HEK293 (cell line): ENCODE measurements around the gene INKA2.

ENCODE experiments used
- CTCF ChIA-PET: fragments of 350-600 bp; formaldehyde crosslinking; extraction: SDS; loops from one replicate; lab custom pipeline; 2021; ENCODE audit warnings: antibody characterized with exemption; lab: Yijun Ruan, JAX
- POLR2A ChIA-PET: fragments of 300-600 bp; formaldehyde crosslinking; extraction: SDS; loops from one replicate; lab custom pipeline; 2020; ENCODE audit warnings: antibody characterized with exemption, inconsistent platforms; lab: Yijun Ruan, JAX
- H3K27ac ChIP-seq: fragments of 200-500 bp; sonication (Bioruptor generic); 2 replicates; pipeline ENCODE4 v1.5.1; 2014; ENCODE audit warnings: low read depth, low read length, control low read depth, inconsistent platforms; ENCODE audit errors: extremely low read depth
- H3K36me3 ChIP-seq, 2 experiments: fragments of 200-500 bp in 1 of 2; sonication (Bioruptor generic) in 1 of 2; 1 replicate in 1 of 2; 2 replicates in 1 of 2; pipeline ENCODE4 v1.5.1; 2014 to 2017; ENCODE audit warnings: inconsistent platforms in 2 of 2, low read length in 2 of 2; ENCODE audit not compliant: control insufficient read depth in 2 of 2, insufficient read depth in 1 of 2
- H3K4me1 ChIP-seq: fragments of 200-500 bp; sonication (Bioruptor generic); 2 replicates; pipeline ENCODE4 v1.5.1; 2014; ENCODE audit warnings: mild to moderate bottlenecking, low read length, inconsistent platforms; ENCODE audit not compliant: control insufficient read depth, insufficient read depth
- H3K4me3 ChIP-seq: 2 replicates; pipeline ENCODE4 v1.5.1; 2011; ENCODE audit warnings: low read depth, mild to moderate bottlenecking, control low read depth, low read length, moderate library complexity
- H3K9me3 ChIP-seq: fragments of 200-500 bp; sonication (Bioruptor generic); 2 replicates; pipeline ENCODE4 v1.5.1; 2014; ENCODE audit warnings: low read depth, low read length, inconsistent platforms; ENCODE audit not compliant: control insufficient read depth, insufficient read depth
- EGR2 ChIP-seq: fragments of 450-650 bp; formaldehyde crosslinking; IDR thresholded peaks from 2 replicates; pipeline ENCODE4 v1.5.1; 2016; ENCODE audit warnings: low read depth, missing biosample characterization, missing genetic modification characterization
- GLIS1 ChIP-seq: fragments of 450-650 bp; formaldehyde crosslinking; IDR thresholded peaks from 2 replicates; pipeline ENCODE4 v1.5.1; 2016; ENCODE audit warnings: missing biosample characterization, missing genetic modification characterization
- GLIS2 ChIP-seq: fragments of 450-650 bp; formaldehyde crosslinking; IDR thresholded peaks from 2 replicates; pipeline ENCODE4 v1.5.1; 2016; ENCODE audit warnings: missing biosample characterization, missing genetic modification characterization
- HOXA7 ChIP-seq: sonication (generic); formaldehyde crosslinking; IDR thresholded peaks from 2 replicates; pipeline ENCODE4 v1.8.1; 2022; ENCODE audit warnings: missing genetic modification reagents, borderline replicate concordance
- KLF16 ChIP-seq: fragments of 450-650 bp; formaldehyde crosslinking; IDR thresholded peaks from 2 replicates; pipeline ENCODE4 v1.5.1; 2017; ENCODE audit warnings: missing biosample characterization, missing genetic modification characterization
- MZF1 ChIP-seq: fragments of 450-650 bp; formaldehyde crosslinking; IDR thresholded peaks from 2 replicates; pipeline ENCODE4 v1.5.1; 2017; ENCODE audit warnings: missing biosample characterization, missing genetic modification characterization, borderline replicate concordance
- SCRT1 ChIP-seq: fragments of 450-650 bp; formaldehyde crosslinking; IDR thresholded peaks from 2 replicates; pipeline ENCODE4 v1.5.1; 2016; ENCODE audit warnings: missing biosample characterization, missing genetic modification characterization, borderline replicate concordance
- SCRT2 ChIP-seq: fragments of 450-650 bp; formaldehyde crosslinking; IDR thresholded peaks from 2 replicates; pipeline ENCODE4 v1.5.1; 2016; ENCODE audit warnings: missing biosample characterization, missing genetic modification characterization
- SP7 ChIP-seq: fragments of 450-650 bp; formaldehyde crosslinking; IDR thresholded peaks from 2 replicates; pipeline ENCODE4 v1.5.1; 2016; ENCODE audit warnings: missing biosample characterization, missing genetic modification characterization
- TRIM28 ChIP-seq: IDR thresholded peaks from 2 replicates; pipeline ENCODE4 v1.6.1; 2011; ENCODE audit warnings: low read length, control low read depth, borderline replicate concordance
- WT1 ChIP-seq: fragments of 450-650 bp; formaldehyde crosslinking; IDR thresholded peaks from 2 replicates; pipeline ENCODE4 v1.5.1; 2016; ENCODE audit warnings: missing biosample characterization, missing genetic modification characterization
- ZBTB17 ChIP-seq: fragments of 450-650 bp; formaldehyde crosslinking; IDR thresholded peaks from 2 replicates; pipeline ENCODE4 v1.5.1; 2016; ENCODE audit warnings: missing biosample characterization, missing genetic modification characterization
- ZBTB20 ChIP-seq: fragments of 450-650 bp; formaldehyde crosslinking; IDR thresholded peaks from 2 replicates; pipeline ENCODE4 v1.5.1; 2016; ENCODE audit warnings: missing biosample characterization, missing genetic modification characterization
- ZBTB21 ChIP-seq: fragments of 450-650 bp; formaldehyde crosslinking; IDR thresholded peaks from 2 replicates; pipeline ENCODE4 v1.5.1; 2017; ENCODE audit warnings: missing biosample characterization, missing genetic modification characterization
- ZBTB48 ChIP-seq: fragments of 450-650 bp; formaldehyde crosslinking; IDR thresholded peaks from 2 replicates; pipeline ENCODE4 v1.5.1; 2016; ENCODE audit warnings: missing biosample characterization, missing genetic modification characterization
- ZBTB8A ChIP-seq: fragments of 450-650 bp; formaldehyde crosslinking; IDR thresholded peaks from 2 replicates; pipeline ENCODE4 v1.5.1; 2016; ENCODE audit warnings: missing biosample characterization, missing genetic modification characterization
- ZIC2 ChIP-seq: fragments of 450-650 bp; formaldehyde crosslinking; IDR thresholded peaks from 2 replicates; pipeline ENCODE4 v1.5.1; 2016; ENCODE audit warnings: missing biosample characterization, missing genetic modification characterization
- ZNF2 ChIP-seq: fragments of 450-650 bp; formaldehyde crosslinking; IDR thresholded peaks from 2 replicates; pipeline ENCODE4 v1.5.1; 2016; ENCODE audit warnings: missing biosample characterization, missing genetic modification characterization
- ZNF404 ChIP-seq: fragments of 450-650 bp; formaldehyde crosslinking; IDR thresholded peaks from 2 replicates; pipeline ENCODE4 v1.5.1; 2017; ENCODE audit warnings: missing biosample characterization, missing genetic modification characterization
- ZNF501 ChIP-seq: fragments of 450-650 bp; formaldehyde crosslinking; IDR thresholded peaks from 2 replicates; pipeline ENCODE4 v1.5.1; 2016; ENCODE audit warnings: missing biosample characterization, missing genetic modification characterization
- ZNF600 ChIP-seq: fragments of 450-650 bp; formaldehyde crosslinking; IDR thresholded peaks from 2 replicates; pipeline ENCODE4 v1.5.1; 2016; ENCODE audit warnings: missing biosample characterization, missing genetic modification characterization
- ZNF629 ChIP-seq: fragments of 450-650 bp; formaldehyde crosslinking; IDR thresholded peaks from 2 replicates; pipeline ENCODE4 v1.5.1; 2017; ENCODE audit warnings: missing biosample characterization, missing genetic modification characterization
- ZNF660 ChIP-seq: fragments of 450-650 bp; IDR thresholded peaks from 2 replicates; pipeline ENCODE4 v1.5.1; 2018; ENCODE audit warnings: missing biosample characterization, mild to moderate bottlenecking, missing genetic modification characterization
- TF ChIP-seq, protein P1 (sequence below): fragments of 450-650 bp; formaldehyde crosslinking; IDR thresholded peaks from 2 replicates; pipeline ENCODE4 v1.5.1; 2016; ENCODE audit warnings: missing biosample characterization, missing genetic modification characterization
- TF ChIP-seq, protein P2 (sequence below): fragments of 450-650 bp; formaldehyde crosslinking; IDR thresholded peaks from 2 replicates; pipeline ENCODE4 v1.5.1; 2016; ENCODE audit warnings: missing biosample characterization, missing genetic modification characterization
- TF ChIP-seq, protein P3 (sequence below): fragments of 450-650 bp; formaldehyde crosslinking; IDR thresholded peaks from 2 replicates; pipeline ENCODE4 v1.5.1; 2016; ENCODE audit warnings: missing biosample characterization, missing genetic modification characterization
- TF ChIP-seq, protein P4 (sequence below): fragments of 450-650 bp; formaldehyde crosslinking; IDR thresholded peaks from 2 replicates; pipeline ENCODE4 v1.5.1; 2016; ENCODE audit warnings: missing biosample characterization, missing genetic modification characterization

Gene INKA2

DNA sequence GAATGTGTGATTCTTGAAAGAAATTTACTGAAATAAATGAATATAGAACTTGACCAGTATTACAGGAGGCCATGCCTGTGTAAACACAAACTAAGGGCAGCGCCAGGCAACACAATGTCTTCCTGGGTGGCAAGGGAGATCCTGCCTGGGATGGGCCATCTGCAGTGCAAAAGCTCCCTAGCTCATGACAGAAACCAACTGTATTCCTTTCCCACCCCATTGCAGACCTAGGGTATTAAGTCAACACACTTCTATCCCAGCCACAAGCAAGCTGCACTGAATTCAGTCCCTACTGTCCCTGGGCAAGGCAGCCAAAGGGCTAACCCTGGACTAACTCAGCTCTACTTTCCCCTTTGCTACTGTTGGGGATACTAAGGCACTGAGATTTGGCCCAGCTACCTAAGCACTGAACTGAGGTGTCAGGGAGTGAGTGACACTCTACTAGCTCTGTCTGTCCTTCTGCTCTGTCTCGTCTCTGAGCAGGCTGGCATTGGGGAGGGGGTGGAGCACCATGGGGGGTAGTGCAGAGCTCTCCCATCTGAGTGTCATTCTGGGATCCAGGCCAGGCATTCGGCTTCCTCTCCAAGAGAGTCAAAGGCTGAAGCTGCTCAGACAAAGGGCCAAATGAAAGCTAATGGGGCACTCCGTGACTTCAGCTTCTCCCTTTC is 2.5 kb downstream of the INKA2 start:
- Histone ChIP-seq H3K4me3 (no peak overlapping the region), H3K36me3 (no peaks in the 10 kb centered on the region), H3K4me1 (peaks cover 21% of the 10 kb centered on the region)
- TF ChIP-seq GLIS2 (tag by site-specific recombination) (peak; percentile 60), ZBTB8A (peak; percentile 33; the same call in 1 of the 2 replicates), ZBTB17 (tag by site-specific recombination) (peak; percentile 97), KLF16 (no peak), ZNF2 (no peak), EGR2 (no peak), GLIS1 (tag by site-specific recombination) (peak; percentile 92), ZBTB21 (tag by site-specific recombination) (no peak), ZNF629 (tag by site-specific recombination) (no peak), ZNF404 (tag by site-specific recombination) (no peak)
- TF ChIP-seq, protein P1, sequence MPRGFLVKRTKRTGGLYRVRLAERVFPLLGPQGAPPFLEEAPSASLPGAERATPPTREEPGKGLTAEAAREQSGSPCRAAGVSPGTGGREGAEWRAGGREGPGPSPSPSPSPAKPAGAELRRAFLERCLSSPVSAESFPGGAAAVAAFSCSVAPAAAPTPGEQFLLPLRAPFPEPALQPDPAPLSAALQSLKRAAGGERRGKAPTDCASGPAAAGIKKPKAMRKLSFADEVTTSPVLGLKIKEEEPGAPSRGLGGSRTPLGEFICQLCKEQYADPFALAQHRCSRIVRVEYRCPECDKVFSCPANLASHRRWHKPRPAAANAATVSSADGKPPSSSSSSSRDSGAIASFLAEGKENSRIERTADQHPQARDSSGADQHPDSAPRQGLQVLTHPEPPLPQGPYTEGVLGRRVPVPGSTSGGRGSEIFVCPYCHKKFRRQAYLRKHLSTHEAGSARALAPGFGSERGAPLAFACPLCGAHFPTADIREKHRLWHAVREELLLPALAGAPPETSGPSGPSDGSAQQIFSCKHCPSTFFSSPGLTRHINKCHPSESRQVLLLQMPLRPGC: no peak
- TF ChIP-seq, protein P2, sequence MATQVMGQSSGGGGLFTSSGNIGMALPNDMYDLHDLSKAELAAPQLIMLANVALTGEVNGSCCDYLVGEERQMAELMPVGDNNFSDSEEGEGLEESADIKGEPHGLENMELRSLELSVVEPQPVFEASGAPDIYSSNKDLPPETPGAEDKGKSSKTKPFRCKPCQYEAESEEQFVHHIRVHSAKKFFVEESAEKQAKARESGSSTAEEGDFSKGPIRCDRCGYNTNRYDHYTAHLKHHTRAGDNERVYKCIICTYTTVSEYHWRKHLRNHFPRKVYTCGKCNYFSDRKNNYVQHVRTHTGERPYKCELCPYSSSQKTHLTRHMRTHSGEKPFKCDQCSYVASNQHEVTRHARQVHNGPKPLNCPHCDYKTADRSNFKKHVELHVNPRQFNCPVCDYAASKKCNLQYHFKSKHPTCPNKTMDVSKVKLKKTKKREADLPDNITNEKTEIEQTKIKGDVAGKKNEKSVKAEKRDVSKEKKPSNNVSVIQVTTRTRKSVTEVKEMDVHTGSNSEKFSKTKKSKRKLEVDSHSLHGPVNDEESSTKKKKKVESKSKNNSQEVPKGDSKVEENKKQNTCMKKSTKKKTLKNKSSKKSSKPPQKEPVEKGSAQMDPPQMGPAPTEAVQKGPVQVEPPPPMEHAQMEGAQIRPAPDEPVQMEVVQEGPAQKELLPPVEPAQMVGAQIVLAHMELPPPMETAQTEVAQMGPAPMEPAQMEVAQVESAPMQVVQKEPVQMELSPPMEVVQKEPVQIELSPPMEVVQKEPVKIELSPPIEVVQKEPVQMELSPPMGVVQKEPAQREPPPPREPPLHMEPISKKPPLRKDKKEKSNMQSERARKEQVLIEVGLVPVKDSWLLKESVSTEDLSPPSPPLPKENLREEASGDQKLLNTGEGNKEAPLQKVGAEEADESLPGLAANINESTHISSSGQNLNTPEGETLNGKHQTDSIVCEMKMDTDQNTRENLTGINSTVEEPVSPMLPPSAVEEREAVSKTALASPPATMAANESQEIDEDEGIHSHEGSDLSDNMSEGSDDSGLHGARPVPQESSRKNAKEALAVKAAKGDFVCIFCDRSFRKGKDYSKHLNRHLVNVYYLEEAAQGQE (tag by site-specific recombination): no peak
- TF ChIP-seq, protein P3, sequence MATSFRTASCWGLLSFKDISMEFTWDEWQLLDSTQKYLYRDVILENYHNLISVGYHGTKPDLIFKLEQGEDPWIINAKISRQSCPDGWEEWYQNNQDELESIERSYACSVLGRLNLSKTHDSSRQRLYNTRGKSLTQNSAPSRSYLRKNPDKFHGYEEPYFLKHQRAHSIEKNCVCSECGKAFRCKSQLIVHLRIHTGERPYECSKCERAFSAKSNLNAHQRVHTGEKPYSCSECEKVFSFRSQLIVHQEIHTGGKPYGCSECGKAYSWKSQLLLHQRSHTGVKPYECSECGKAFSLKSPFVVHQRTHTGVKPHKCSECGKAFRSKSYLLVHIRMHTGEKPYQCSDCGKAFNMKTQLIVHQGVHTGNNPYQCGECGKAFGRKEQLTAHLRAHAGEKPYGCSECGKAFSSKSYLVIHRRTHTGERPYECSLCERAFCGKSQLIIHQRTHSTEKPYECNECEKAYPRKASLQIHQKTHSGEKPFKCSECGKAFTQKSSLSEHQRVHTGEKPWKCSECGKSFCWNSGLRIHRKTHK: no peak
- TF ChIP-seq, all 188 proteins: peak for 4
- no peaks in the 10 kb centered on the region for H3K9me3 ChIP-seq
- no peak overlapping the region for H3K27ac ChIP-seq
- ChIA-PET CTCF (interaction anchor here (0.6 to 6.0 kb wide), 7 partner anchors 8 to 255 kb away, joined by 3 to 44 read pairs (median 7); no protein-coding TSS in a partner anchor), POLR2A (interaction anchor here (0.5 to 1.5 kb wide), 4 partner anchors 9 to 673 kb away, joined by 4 to 7 read pairs (median 4); partner anchors contain the start of gene DDX20)

DNA sequence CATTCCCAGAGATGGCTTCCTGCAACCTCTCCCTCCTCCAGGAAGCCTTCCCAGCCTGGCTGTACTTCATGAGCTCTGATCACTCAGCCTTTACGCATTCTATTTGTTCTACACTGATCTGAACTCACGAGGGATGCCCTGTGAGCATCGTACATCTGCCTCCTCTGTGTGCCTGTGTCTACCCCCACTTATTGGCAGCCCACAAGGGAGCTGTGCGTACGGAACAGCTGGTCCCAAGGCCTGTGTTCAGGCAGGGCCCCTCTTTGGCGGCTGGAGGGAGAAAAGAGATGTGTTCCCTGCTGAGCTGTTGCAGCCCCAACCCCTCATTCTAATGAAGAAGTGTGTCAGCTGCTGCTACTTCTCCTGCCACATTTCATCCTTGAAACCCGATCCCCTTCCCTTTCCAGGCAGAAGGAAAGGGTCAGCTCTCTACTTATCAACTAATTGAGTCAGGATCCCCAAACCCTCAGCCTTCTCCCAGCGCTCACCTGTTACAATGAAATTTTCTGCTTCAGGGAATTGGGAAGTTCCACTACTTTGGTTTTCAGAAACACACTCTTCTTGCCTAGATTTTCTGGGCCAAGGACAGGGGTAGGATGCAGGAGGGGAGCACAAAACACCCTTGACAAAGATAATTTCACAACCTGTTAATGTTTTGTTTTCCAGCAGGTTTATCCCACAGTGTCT is 3.2 kb downstream of the INKA2 start:
- CTCF ChIA-PET: interaction anchor here (0.6 to 6.0 kb wide), 7 partner anchors 8 to 228 kb away, joined by 3 to 44 read pairs (median 5); no protein-coding TSS in a partner anchor
- Histone ChIP-seq H3K9me3 (no peaks in the 10 kb centered on the region), H3K4me3 (no peak overlapping the region), H3K4me1 (peaks cover 21% of the 10 kb centered on the region), H3K36me3 (no peaks in the 10 kb centered on the region), H3K27ac (no peak overlapping the region)
- POLR2A ChIA-PET: interaction anchor here (1.0 to 1.5 kb wide), 3 partner anchors 8 to 19 kb away, joined by 3 to 5 read pairs (median 4); no protein-coding TSS in a partner anchor
- TF ChIP-seq ZBTB20 (tag by site-specific recombination) (peak; percentile 57; the same call in 1 of the 2 replicates), WT1 (no peak), MZF1 (tag by site-specific recombination) (peak; percentile 84), ZBTB48 (tag by site-specific recombination) (peak; percentile 57; the same call in 1 of the 2 replicates), ZIC2 (tag by site-specific recombination) (peak; percentile 17; the same call in 1 of the 2 replicates), ZNF629 (tag by site-specific recombination) (0 out of 2 replicates have a peak, but pooled peaks have one; percentile 9), ZNF660 (tag by site-specific recombination) (no peak), ZBTB8A (peak; percentile 36; the same call in 1 of the 2 replicates), SP7 (tag by site-specific recombination) (peak; percentile 59; the same call in 1 of the 2 replicates), ZNF501 (tag by site-specific recombination) (no peak), GLIS1 (tag by site-specific recombination) (0 out of 2 replicates have a peak, but pooled peaks have one; percentile 9), SCRT1 (tag by site-specific recombination) (peak; percentile 27; the same call in 1 of the 2 replicates), HOXA7 (CRISPR knock-in tag) (no peak), ZNF600 (tag by site-specific recombination) (peak; percentile 32; the same call in 1 of the 2 replicates), TRIM28 (peak; percentile 15; the same call in 1 of the 2 replicates), SCRT2 (tag by site-specific recombination) (peak; percentile 57)
- TF ChIP-seq, protein P4, sequence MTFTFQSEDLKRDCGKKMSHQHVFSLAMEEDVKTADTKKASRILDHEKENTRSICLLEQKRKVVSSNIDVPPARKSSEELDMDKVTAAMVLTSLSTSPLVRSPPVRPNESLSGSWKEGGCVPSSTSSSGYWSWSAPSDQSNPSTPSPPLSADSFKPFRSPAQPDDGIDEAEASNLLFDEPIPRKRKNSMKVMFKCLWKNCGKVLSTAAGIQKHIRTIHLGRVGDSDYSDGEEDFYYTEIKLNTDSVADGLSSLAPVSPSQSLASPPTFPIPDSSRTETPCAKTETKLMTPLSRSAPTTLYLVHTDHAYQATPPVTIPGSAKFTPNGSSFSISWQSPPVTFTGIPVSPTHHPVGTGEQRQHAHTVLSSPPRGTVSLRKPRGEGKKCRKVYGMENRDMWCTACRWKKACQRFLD (tag by site-specific recombination): no peak
